Nephron progenitor cell (in vitro differentiated cells): ENCODE measurements around the gene SNX6.
A peak's percentile ranks its signal among the peaks of the same experiment; 100 is the strongest.

ENCODE experiments used
- DNase-seq: peaks from one replicate; pipeline ENCODE4 v3.0.0; 2021
- H3K27ac Mint-ChIP-seq: 2 replicates; pipeline ENCODE4 v1.8.0; 2021; ENCODE audit warnings: mild to moderate bottlenecking, moderate library complexity, mixed read lengths
- H3K27me3 Mint-ChIP-seq: 2 replicates; pipeline ENCODE4 v1.8.0; 2021; ENCODE audit warnings: mild to moderate bottlenecking, low read depth, mixed read lengths; ENCODE audit not compliant: poor library complexity
- H3K36me3 Mint-ChIP-seq: 2 replicates; pipeline ENCODE4 v1.8.0; 2021; ENCODE audit warnings: low read depth, mixed read lengths
- H3K4me1 Mint-ChIP-seq: 2 replicates; pipeline ENCODE4 v1.8.0; 2021; ENCODE audit warnings: mixed read lengths
- H3K4me3 Mint-ChIP-seq: 2 replicates; pipeline ENCODE4 v1.8.0; 2021; ENCODE audit warnings: mild to moderate bottlenecking, moderate library complexity, mixed read lengths
- H3K9me3 Mint-ChIP-seq: 2 replicates; pipeline ENCODE4 v1.8.0; 2021; ENCODE audit warnings: mild to moderate bottlenecking, moderate library complexity, mixed read lengths
- TF ChIP-seq, protein P1 (sequence below): fragments of 200-600 bp; sonication (generic); IDR thresholded peaks from 2 replicates; pipeline ENCODE4 v1.5.0; 2021; ENCODE audit warnings: antibody characterized with exemption

The SNX6 gene

DNA sequence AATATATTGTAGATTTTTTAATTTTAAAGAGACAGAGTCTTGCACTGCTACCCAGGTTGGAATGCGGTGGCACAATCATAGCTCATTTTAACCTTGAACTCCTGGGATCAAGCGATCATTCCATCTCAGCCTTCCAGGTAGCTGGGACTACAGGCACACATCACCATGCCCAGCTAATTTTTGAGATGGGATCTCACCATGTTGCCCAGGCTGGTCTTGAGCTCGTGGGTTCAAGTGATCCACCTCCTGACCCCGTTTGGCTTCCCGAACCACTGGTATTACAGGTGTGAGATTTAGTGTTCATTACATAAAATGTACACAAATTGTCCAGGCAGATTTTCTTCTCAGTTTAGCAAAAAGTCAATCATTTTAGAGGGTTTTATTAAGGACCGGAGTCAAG, 13.6 kb downstream of the SNX6 start:
- no peaks in the 10 kb centered on the region for H3K27me3 Mint-ChIP-seq
- peaks cover 59% of the 10 kb centered on the region for H3K36me3 Mint-ChIP-seq

DNA sequence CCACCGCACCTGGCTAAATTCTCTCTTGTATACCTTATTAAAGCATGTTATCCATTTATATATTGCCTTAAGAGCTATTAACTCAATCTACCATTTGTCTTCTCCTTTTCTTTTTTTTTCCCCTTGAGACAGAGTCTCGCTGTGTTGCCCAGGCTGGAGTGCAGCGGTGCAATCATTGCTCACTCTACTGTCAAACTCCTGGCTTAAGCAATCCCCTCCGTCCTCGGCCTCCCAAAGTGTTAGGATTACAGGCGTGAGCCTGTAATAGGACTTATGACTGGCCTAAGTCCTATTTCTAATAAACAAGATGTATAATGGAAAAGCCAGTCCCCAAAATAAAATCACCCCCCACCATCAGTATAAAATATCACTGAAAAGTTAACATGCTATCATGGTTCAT, 14.4 kb downstream of the SNX6 start:
- TF ChIP-seq, protein P1, sequence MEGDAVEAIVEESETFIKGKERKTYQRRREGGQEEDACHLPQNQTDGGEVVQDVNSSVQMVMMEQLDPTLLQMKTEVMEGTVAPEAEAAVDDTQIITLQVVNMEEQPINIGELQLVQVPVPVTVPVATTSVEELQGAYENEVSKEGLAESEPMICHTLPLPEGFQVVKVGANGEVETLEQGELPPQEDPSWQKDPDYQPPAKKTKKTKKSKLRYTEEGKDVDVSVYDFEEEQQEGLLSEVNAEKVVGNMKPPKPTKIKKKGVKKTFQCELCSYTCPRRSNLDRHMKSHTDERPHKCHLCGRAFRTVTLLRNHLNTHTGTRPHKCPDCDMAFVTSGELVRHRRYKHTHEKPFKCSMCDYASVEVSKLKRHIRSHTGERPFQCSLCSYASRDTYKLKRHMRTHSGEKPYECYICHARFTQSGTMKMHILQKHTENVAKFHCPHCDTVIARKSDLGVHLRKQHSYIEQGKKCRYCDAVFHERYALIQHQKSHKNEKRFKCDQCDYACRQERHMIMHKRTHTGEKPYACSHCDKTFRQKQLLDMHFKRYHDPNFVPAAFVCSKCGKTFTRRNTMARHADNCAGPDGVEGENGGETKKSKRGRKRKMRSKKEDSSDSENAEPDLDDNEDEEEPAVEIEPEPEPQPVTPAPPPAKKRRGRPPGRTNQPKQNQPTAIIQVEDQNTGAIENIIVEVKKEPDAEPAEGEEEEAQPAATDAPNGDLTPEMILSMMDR: no peak
- H3K9me3 Mint-ChIP-seq: no peaks in the 10 kb centered on the region
- H3K27me3 Mint-ChIP-seq: no peaks in the 10 kb centered on the region
- H3K36me3 Mint-ChIP-seq: peaks cover 54% of the 10 kb centered on the region
- peak overlapping the region; percentile 11 for H3K27ac Mint-ChIP-seq
- H3K4me1 Mint-ChIP-seq: no peaks in the 10 kb centered on the region
- no peak overlapping the region for H3K4me3 Mint-ChIP-seq
- DNase-seq: no peak

More for the DNA sequence above, 13.6 kb downstream of the SNX6 start:
- TF ChIP-seq, protein P1: no peak
- Mint-ChIP-seq H3K9me3 (no peaks in the 10 kb centered on the region), H3K4me1 (no peaks in the 10 kb centered on the region), H3K4me3 (no peak overlapping the region), H3K27ac (peak overlapping the region; percentile 42)
- DNase-seq: no peak

DNA sequence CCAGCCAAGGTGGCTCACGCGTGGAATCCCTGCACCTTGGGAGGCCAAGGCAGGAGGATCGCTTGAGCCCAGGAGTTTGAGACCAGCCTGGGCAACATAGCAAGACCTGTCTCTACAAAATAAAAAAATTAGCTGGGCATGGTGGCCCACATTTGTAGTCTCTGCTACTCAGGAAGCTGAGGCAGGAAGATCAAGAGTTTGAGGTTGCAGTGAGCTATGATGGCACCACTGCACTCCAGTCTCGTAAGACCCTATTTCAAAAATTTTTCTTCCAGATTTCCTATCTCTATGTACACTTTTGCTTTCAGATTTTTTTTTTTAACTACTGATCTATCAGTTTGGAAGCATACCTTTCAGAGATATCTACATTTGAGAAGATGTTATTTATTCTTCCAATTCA, 15.3 kb downstream of the SNX6 start:
- Mint-ChIP-seq H3K4me3 (no peak overlapping the region), H3K36me3 (peaks cover 53% of the 10 kb centered on the region), H3K4me1 (no peaks in the 10 kb centered on the region), H3K9me3 (no peaks in the 10 kb centered on the region), H3K27ac (no peak overlapping the region), H3K27me3 (no peaks in the 10 kb centered on the region)
- DNase-seq: no peak
- TF ChIP-seq, protein P1: no peak

DNA sequence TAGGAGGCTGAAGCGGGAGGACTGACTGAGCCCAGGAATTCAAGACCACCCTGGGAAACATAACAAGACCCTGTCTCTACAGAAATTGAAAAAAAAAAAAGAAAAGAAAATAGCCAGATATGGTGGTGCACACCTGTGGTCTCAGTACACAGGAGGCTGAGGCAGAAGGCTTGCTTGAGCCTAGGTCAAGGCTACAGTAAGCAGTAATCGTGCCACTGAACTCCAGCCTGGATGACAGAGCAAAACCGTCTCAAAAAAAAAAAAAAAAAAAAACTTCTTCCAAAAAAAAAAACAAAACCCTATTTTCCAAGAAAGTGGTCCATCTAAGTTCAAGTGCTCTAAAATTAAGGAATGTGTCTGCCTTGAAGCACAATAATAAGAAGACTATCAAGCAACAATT, 19.8 kb downstream of the SNX6 start:
- TF ChIP-seq, protein P1: no peak
- Mint-ChIP-seq H3K9me3 (no peaks in the 10 kb centered on the region), H3K4me3 (no peak overlapping the region), H3K27me3 (no peaks in the 10 kb centered on the region), H3K27ac (peak overlapping the region; percentile 64), H3K36me3 (peaks cover 45% of the 10 kb centered on the region), H3K4me1 (no peaks in the 10 kb centered on the region)
- DNase-seq: no peak

DNA sequence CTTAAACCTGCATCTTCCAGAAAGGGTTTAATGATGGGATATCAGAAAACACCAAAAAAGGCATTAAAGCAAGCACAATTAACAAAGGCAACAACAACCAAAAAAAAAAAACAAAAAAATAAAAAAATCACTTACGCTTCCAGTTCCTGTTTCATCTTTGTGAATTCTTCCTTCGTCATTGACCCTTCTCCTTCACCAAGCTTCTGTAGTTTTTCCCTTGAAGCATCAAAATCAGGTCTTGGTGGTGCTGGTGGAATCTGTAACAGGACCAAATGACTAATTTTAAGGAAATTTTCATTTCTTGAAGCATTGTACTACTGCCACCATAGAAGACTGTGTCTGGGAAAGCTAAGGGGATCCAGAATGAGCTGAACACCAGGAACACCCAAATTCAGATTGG, 24.5 kb downstream of the SNX6 start:
- TF ChIP-seq, protein P1: no peak
- no peaks in the 10 kb centered on the region for H3K4me1 Mint-ChIP-seq
- no peaks in the 10 kb centered on the region for H3K9me3 Mint-ChIP-seq
- H3K36me3 Mint-ChIP-seq: peaks cover 60% of the 10 kb centered on the region
- DNase-seq: no peak
- H3K27me3 Mint-ChIP-seq: no peaks in the 10 kb centered on the region
- H3K27ac Mint-ChIP-seq: no peak overlapping the region
- H3K4me3 Mint-ChIP-seq: no peak overlapping the region

DNA sequence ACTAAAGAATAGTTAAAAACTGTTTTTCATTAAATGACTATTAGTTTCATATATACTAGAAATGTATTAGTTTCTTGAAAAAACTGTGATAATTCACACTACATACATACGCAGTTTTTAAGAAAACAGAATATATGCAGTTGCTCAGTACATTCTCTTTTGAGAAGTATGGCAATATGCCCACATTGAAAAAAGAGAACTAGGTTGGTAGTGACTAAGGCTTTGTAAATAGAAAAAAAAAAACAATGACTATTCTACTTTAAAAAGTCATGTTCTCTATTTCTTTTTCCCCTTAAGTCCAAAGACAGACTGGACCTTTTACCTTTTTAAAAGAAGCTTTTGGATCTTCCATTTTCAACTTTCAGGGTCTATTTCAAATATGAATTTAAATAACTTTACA, 25.0 kb downstream of the SNX6 start:
- Mint-ChIP-seq H3K27ac (no peak overlapping the region), H3K4me3 (no peak overlapping the region), H3K36me3 (peaks cover 61% of the 10 kb centered on the region), H3K27me3 (no peaks in the 10 kb centered on the region), H3K4me1 (no peaks in the 10 kb centered on the region), H3K9me3 (no peaks in the 10 kb centered on the region)
- TF ChIP-seq, protein P1: no peak
- no peak for DNase-seq
